ENCODE measurements around the gene ETV6.
"Not testable (repeated sequence)": the region's sequence is repeated elsewhere in the genome, so short reads cannot be mapped to it uniquely, and the experiment has no call there.

ETV6 gene

DNA sequence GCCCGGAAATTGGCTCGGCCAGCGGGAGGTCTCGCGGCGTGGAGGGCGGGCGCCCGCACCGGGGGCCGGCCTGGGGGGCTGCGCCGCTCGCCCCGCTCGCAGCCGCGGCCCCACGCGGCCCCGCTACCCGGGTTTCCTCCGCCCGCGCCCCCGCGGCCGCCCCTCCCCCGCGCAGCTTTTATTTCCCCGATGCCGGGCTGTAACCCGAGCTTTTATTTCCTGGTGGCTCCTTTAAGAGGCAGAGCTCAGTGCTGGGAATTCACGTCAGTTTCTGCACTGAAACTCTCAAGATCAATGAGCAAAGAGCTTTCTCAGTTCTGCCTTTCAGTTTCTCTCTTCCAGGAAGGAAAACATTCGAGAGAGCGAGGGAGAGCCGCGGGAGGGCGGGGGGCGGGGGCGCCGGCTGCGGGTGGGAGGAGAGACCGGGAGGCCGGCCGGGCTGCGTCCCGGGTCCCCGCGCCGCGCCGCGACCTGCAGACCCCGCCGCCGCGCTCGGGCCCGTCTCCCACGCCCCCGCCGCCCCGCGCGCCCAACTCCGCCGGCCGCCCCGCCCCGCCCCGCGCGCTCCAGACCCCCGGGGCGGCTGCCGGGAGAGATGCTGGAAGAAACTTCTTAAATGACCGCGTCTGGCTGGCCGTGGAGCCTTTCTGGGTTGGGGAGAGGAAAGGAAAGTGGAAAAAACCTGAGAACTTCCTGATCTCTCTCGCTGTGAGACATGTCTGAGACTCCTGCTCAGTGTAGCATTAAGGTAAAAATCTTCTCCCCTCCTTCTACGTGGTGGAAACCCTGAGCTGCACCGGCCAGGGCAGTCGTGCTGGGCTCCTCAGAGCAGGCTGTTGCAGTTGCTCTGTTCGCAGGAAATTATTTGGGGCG lies at the start of gene ETV6:
Gene ETV6, plus strand, starts transcription at position 262 of the 873 bp plus-strand sequence. Its CDS starts 454 bp downstream, at position 716.
- Mint-ChIP-seq H3K4me3 (peak within 1 kb of the TSS; percentile 95), H3K9me3 (no peaks in the 10 kb centered on the region), H3K27ac (peak within 1 kb of the TSS; percentile 98), H3K36me3 (ENCODE audit: low read depth) (peaks cover 2% of the 10 kb centered on the region), H3K27me3 (ENCODE audit: low read depth) (peaks cover 4% of the 10 kb centered on the region), H3K4me1 (ENCODE audit: low read depth) (peaks cover 29% of the 10 kb centered on the region)
- peak; percentile 83 for DNase-seq (ENCODE audit: low spot score)

DNA sequence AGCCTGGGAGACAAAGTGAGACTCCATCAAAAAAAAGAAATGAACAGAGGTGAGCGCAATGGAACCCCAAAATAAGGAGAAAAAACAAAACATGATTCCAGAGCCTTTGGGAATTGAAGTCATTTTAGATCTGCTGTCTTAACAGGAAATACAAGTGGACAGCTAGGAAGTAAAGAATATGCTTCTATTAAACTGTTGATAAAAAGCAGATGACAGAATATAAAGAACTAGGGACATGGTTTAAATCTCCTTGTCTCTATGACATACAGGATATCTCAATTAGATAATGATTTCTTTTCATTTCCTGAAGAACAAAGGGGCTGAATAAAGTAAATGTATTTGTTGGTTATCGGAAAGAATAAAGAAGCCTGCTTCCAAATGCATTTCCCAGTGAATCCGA lies 49.3 kb upstream of the ETV6 start:
- no peaks in the 10 kb centered on the region for H3K36me3 Mint-ChIP-seq (ENCODE audit: low read depth)
- no peaks in the 10 kb centered on the region for H3K9me3 Mint-ChIP-seq
- H3K27me3 Mint-ChIP-seq (ENCODE audit: low read depth) = no peaks in the 10 kb centered on the region
- no peak for DNase-seq (ENCODE audit: low spot score)
- peaks cover 4% of the 10 kb centered on the region for H3K4me1 Mint-ChIP-seq (ENCODE audit: low read depth)
- no peak overlapping the region for H3K27ac Mint-ChIP-seq
- H3K4me3 Mint-ChIP-seq = no peak overlapping the region

DNA sequence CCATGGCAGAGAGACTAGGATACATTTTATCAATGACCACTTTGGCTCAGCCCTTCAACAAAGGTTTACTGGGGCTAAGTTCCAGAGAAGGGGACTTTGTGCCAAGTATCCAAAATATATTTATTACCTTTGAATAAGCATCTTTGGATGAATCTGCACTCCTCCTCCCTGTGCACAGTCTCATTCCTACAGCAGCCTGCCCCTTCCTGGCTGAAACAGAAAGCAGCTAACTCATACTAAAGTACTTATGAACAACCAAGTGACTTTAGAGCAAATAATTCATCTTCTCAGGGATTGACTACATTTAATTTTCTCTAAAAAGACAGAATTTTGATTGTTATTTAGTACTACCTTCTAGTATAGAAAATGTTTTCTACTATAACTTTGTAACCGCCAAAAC lies 47.8 kb upstream of the ETV6 start:
- Mint-ChIP-seq H3K4me1 (ENCODE audit: low read depth) (peaks cover 4% of the 10 kb centered on the region), H3K27me3 (ENCODE audit: low read depth) (no peaks in the 10 kb centered on the region), H3K9me3 (no peaks in the 10 kb centered on the region), H3K27ac (no peak overlapping the region), H3K4me3 (no peak overlapping the region), H3K36me3 (ENCODE audit: low read depth) (no peaks in the 10 kb centered on the region)
- no peak for DNase-seq (ENCODE audit: low spot score)

DNA sequence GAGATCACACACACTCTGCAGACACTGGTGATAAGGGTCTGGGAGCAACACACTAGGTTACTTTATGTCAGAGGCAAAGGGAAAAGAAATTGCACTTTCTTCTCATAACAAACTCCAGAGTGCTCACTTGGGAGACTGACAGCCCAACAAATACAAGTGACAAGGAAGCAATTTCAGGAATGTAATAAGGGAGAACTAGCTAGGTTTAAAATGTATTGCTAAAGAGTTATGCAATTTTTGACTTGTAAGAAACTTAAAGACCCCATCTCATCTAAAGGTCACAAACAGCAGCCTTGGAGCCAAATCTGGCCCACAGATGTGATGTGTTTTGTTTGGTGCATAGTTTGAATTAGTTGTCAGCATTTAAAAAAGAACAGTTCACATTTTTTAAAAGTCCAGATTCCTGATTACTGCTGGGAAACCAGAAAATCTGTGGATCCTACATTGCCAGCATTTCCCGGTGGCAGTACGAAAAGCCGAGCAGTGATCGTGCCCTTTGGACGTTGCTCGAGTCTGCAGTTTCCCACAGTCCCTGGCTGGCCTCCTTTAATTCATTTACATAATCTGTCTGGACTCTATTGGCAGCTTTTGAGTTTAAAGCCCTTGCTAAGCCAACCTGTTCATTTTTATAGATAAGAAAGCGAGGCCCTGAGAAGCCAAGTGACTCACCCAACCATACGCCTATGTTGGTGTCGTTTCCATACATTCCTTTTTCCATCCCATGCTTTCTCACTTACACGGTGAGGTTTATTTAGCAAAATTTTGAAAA lies 42.0 kb upstream of the ETV6 start:
- H3K9me3 Mint-ChIP-seq = no peaks in the 10 kb centered on the region
- no peak for DNase-seq (ENCODE audit: low spot score)
- H3K27me3 Mint-ChIP-seq (ENCODE audit: low read depth) = peaks cover 4% of the 10 kb centered on the region
- no peaks in the 10 kb centered on the region for H3K36me3 Mint-ChIP-seq (ENCODE audit: low read depth)
- H3K4me3 Mint-ChIP-seq = no peak overlapping the region
- H3K4me1 Mint-ChIP-seq (ENCODE audit: low read depth) = peaks cover 3% of the 10 kb centered on the region
- H3K27ac Mint-ChIP-seq = no peak overlapping the region

DNA sequence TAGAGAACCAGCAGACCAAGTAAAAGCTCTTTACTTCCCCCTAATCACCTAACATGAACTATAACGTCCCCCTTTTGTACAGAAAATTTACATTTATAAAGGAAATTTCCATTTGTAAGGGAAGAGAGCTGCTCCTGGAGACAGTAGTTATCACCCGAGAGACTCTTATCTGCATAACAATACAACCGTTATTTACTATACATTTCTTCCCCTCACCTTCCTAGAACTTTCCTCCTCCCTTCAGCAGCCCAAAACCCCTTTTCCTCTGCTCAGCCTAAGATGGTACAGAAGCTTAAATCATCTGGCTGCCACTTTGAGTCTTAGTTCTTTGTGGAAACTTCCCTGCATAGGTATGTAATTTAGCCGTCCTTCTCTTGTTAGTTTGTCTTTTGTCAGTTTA lies 40.4 kb upstream of the ETV6 start:
- no peak overlapping the region for H3K27ac Mint-ChIP-seq
- H3K4me3 Mint-ChIP-seq = no peak overlapping the region
- no peaks in the 10 kb centered on the region for H3K4me1 Mint-ChIP-seq (ENCODE audit: low read depth)
- no peaks in the 10 kb centered on the region for H3K36me3 Mint-ChIP-seq (ENCODE audit: low read depth)
- peaks cover 4% of the 10 kb centered on the region for H3K27me3 Mint-ChIP-seq (ENCODE audit: low read depth)
- no peak for DNase-seq (ENCODE audit: low spot score)
- H3K9me3 Mint-ChIP-seq = no peaks in the 10 kb centered on the region

DNA sequence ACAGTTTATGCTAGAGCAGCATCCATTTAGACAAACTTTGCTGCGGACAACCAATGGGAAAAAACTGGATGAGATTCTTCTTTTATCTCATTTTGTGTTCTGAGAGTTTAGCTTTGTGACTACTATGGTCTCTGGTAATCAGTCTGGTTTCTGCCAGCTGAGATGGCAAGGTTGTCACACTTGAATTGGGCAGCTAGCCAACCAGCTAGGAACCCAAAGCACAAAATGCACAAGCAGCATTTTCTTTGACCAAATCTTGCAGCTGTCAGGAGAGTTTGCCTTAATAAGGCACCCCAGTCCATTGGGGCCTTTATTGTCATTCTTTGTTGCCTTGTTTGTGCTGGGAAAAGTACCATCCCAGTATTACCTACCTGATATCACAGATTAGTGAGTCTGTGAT lies 34.0 kb upstream of the ETV6 start:
- peaks cover 2% of the 10 kb centered on the region for H3K27me3 Mint-ChIP-seq (ENCODE audit: low read depth)
- no peak overlapping the region for H3K4me3 Mint-ChIP-seq
- H3K27ac Mint-ChIP-seq = no peak overlapping the region
- no peaks in the 10 kb centered on the region for H3K9me3 Mint-ChIP-seq
- DNase-seq (ENCODE audit: low spot score) = no peak
- no peaks in the 10 kb centered on the region for H3K36me3 Mint-ChIP-seq (ENCODE audit: low read depth)
- H3K4me1 Mint-ChIP-seq (ENCODE audit: low read depth) = no peaks in the 10 kb centered on the region

DNA sequence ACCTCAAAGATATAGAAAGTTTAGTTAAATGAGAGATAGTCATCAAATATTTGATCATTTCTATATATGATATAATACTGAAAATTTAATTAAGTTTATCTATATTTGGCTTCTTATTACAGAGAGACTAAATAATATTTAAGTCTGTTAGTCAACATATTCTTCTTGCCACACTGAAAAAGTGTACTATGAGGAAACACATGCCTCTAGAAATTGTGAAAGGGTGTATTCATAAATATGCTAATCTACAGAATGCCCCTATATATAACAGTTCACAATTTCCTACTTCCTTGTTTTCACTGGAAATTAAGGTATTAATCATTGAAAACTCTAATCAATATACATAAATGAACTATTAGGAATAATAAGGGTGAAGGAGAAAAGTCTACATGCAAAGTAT lies 31.4 kb upstream of the ETV6 start:
- Mint-ChIP-seq H3K4me1 (ENCODE audit: low read depth) (peaks cover 3% of the 10 kb centered on the region), H3K27me3 (ENCODE audit: low read depth) (no peaks in the 10 kb centered on the region), H3K36me3 (ENCODE audit: low read depth) (no peaks in the 10 kb centered on the region), H3K4me3 (no peak overlapping the region), H3K27ac (no peak overlapping the region), H3K9me3 (no peaks in the 10 kb centered on the region)
- DNase-seq (ENCODE audit: low spot score) = no peak

DNA sequence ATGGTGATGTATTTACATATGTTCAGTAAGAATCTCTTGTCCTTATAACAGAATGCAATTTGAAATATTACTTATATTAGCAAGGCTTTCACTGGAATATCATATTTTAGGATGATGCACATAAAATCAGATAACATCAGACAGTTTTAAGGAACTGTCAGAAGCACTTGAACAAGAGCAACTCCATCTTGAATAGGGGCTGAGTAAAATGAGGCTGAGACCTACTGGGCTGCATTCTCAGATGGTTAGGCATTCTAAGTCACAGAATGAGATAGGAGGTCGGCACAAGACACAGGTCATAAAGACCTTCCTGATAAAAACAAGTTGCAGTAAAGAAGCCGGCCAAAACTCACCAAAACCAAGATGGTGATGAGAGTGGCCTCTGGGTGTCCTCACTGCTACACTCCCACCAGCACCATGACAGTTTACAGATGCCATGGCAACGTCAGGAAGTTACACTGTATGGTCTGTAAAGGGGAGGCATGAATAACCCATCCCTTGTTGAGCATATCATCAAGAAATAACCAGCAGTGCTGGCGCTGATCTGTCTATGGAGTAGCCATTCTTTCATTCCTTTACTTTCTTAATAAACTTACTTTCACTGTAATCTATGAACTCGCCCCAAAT lies 27.6 kb upstream of the ETV6 start:
- DNase-seq (ENCODE audit: low spot score) = no peak
- no peak overlapping the region for H3K4me3 Mint-ChIP-seq
- no peaks in the 10 kb centered on the region for H3K9me3 Mint-ChIP-seq
- H3K36me3 Mint-ChIP-seq (ENCODE audit: low read depth) = no peaks in the 10 kb centered on the region
- H3K27ac Mint-ChIP-seq = no peak overlapping the region
- H3K27me3 Mint-ChIP-seq (ENCODE audit: low read depth) = peaks cover 3% of the 10 kb centered on the region
- H3K4me1 Mint-ChIP-seq (ENCODE audit: low read depth) = peaks cover 3% of the 10 kb centered on the region

DNA sequence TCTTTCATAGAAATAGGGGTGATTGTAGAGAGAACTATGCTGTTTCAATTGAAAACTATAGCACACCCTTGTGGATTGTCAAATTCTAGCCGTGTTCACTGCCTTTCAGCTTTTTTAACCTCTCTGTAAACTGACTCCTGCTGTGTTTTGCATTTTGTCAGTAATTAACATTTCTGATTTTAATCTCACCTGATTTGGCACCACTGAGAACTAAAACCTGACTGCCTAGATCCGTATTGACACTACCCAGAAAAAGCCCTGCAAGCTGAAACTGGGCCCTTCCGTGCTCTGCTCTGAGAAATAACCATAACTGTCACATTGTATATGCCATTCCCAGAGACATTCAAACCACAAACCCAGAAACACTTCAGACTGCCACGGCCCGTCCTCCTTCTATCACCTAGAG lies 26.6 kb upstream of the ETV6 start:
- Mint-ChIP-seq H3K36me3 (ENCODE audit: low read depth) (no peaks in the 10 kb centered on the region), H3K4me3 (no peak overlapping the region), H3K27ac (no peak overlapping the region), H3K4me1 (ENCODE audit: low read depth) (peaks cover 3% of the 10 kb centered on the region), H3K9me3 (no peaks in the 10 kb centered on the region), H3K27me3 (ENCODE audit: low read depth) (peaks cover 3% of the 10 kb centered on the region)
- DNase-seq (ENCODE audit: low spot score) = no peak

DNA sequence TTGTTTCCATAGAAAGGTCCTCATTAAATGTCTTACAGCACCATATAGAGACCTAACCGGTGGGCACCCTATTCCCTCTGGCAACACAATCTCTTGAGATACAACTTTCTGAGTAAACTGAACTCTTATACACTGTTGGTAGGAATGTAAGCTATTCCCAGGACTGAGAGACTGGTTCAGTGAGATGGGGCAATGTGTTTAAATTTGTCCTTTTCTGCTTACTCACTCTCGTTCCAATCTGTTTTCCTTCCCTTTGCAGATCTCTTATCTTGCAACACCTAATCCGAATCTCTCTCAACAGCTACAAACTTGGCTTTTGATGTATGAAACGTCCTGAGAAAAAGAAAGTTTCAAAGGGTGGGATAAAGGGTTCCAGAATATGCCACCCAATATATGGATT lies 26.1 kb upstream of the ETV6 start:
- H3K27ac Mint-ChIP-seq = no peak overlapping the region
- no peak for DNase-seq (ENCODE audit: low spot score)
- no peaks in the 10 kb centered on the region for H3K9me3 Mint-ChIP-seq
- H3K4me1 Mint-ChIP-seq (ENCODE audit: low read depth) = peaks cover 3% of the 10 kb centered on the region
- H3K36me3 Mint-ChIP-seq (ENCODE audit: low read depth) = no peaks in the 10 kb centered on the region
- peaks cover 3% of the 10 kb centered on the region for H3K27me3 Mint-ChIP-seq (ENCODE audit: low read depth)
- no peak overlapping the region for H3K4me3 Mint-ChIP-seq

DNA sequence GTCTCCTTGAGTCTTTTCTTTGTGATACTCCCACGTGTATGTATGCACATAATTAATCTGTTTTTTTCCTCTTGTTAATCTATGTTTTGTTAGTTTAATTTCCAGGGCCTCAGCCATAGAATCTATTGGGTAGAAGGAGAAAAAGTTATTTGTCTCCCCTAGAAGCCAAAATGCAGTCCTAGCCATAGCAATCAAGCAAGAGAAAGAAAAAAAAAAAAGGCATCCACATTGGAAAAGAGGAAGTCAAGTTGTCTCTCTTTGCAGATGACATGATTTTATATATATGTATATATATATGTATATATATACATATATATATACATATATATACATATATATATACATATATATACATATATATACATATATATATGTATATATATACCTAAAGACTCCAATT lies 25.4 kb upstream of the ETV6 start:
- Mint-ChIP-seq H3K4me3 (no peak overlapping the region), H3K27me3 (ENCODE audit: low read depth) (peaks cover 3% of the 10 kb centered on the region), H3K36me3 (ENCODE audit: low read depth) (no peaks in the 10 kb centered on the region), H3K9me3 (no peaks in the 10 kb centered on the region), H3K27ac (no peak overlapping the region), H3K4me1 (ENCODE audit: low read depth) (peaks cover 3% of the 10 kb centered on the region)
- no peak for DNase-seq (ENCODE audit: low spot score)

DNA sequence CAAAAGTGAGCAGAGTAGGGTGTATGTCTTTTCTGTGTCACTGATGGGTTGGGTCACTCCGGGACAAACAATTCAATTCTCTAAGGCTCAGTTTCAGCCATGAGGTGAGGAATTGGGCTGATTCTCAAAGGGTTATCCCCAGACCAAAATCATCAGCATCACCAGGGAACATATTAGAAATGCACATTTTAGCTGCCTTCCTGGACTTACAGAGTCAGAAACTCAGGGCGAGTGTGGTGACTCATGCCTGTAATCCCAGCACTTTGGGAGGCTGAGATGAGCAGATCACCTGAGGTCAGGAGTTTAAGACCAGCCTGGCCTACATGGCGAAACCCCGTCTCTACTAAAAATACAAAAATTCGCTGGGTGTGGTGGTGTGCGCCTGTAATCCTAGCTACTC lies 21.8 kb upstream of the ETV6 start:
- not testable (repeated sequence) for H3K27me3 Mint-ChIP-seq (ENCODE audit: low read depth); DNase-seq (ENCODE audit: low spot score); H3K4me3 Mint-ChIP-seq; H3K9me3 Mint-ChIP-seq; H3K27ac Mint-ChIP-seq; H3K36me3 Mint-ChIP-seq (ENCODE audit: low read depth); H3K4me1 Mint-ChIP-seq (ENCODE audit: low read depth)

DNA sequence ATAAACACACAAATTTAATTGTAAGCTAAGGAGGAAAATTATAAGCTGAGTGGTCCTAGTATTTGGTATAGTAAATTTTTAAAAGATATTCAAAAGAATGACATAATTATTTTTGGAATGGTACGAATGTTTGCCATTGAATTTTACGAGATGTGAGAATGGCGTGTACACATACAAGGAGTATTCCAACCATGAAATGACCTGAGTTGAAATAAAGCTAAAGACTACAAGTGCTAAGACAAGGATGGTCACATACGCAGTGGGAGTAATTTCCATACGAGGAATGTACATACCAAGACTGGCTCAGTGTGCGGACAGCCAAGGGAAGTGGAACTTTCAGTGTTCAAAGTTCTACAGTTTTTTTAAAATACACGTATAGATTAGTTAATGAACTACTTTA lies 21.1 kb upstream of the ETV6 start:
- Mint-ChIP-seq H3K36me3 (ENCODE audit: low read depth) (no peaks in the 10 kb centered on the region), H3K27me3 (ENCODE audit: low read depth) (peaks cover 8% of the 10 kb centered on the region), H3K4me3 (no peak overlapping the region), H3K4me1 (ENCODE audit: low read depth) (no peaks in the 10 kb centered on the region), H3K9me3 (no peaks in the 10 kb centered on the region), H3K27ac (no peak overlapping the region)
- DNase-seq (ENCODE audit: low spot score) = no peak

DNA sequence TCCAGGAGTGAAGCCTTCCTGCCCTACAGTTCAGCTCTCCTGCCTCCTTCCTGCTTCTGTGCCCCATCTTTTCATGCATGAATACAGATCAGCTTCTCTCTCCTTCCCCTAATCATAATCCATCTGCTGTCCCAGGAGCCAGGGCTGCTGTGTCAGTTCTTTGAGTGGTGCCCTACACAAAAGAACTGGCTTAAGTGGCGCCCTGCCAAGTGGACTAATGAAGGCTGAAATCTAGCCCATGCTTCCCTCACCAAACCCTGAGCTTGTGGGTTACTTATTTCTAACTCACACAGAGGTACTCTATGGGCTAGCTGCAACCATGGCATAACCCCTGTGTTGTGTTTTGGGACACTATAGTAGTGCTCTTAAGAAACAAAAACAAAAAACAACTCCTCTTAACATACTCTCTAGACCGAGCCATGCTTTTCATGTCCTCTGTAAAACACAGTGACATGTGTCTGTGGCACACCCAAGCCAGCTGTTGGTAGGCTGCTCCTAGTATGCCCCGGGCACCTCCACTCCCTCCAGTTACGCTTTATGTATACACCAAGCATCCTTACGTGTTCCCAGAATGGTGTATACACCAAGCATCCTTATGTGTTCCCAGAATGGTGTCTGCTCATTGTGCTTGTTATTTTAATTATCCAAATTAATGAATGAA lies 19.3 kb upstream of the ETV6 start:
- Mint-ChIP-seq H3K36me3 (ENCODE audit: low read depth) (no peaks in the 10 kb centered on the region), H3K27me3 (ENCODE audit: low read depth) (peaks cover 7% of the 10 kb centered on the region), H3K9me3 (no peaks in the 10 kb centered on the region), H3K4me3 (no peak overlapping the region), H3K27ac (no peak overlapping the region), H3K4me1 (ENCODE audit: low read depth) (no peaks in the 10 kb centered on the region)
- DNase-seq (ENCODE audit: low spot score) = no peak

Data from T-helper 2 cell treated with Interferon-gamma antibody and Interleukin-4, amounts not matched to agents 5 μg/mL and 100 μg/mL, for 36 hours (primary cell).